Erythroblast (primary cell): ENCODE data around the gene ZNF331.

Experiments
- GATA1 ChIP-seq: IDR thresholded peaks from 2 replicates; pipeline ENCODE4 v1.6.1; 2011; ENCODE audit warnings: low read depth, mild to moderate bottlenecking, control low read depth, low read length, moderate library complexity
- POLR2A ChIP-seq: IDR thresholded peaks from 2 replicates; pipeline ENCODE4 v1.6.1; 2011; ENCODE audit warnings: mild to moderate bottlenecking, low read length

- no peak for TF ChIP-seq POLR2A
- no peak for TF ChIP-seq GATA1
Observed at GRCh38 chr19:53532362-53532761, 5.6 kb upstream of the ZNF331 start.
